Measurements from ENCODE around the gene SLC34A1.

- TF ChIP-seq, protein P1, sequence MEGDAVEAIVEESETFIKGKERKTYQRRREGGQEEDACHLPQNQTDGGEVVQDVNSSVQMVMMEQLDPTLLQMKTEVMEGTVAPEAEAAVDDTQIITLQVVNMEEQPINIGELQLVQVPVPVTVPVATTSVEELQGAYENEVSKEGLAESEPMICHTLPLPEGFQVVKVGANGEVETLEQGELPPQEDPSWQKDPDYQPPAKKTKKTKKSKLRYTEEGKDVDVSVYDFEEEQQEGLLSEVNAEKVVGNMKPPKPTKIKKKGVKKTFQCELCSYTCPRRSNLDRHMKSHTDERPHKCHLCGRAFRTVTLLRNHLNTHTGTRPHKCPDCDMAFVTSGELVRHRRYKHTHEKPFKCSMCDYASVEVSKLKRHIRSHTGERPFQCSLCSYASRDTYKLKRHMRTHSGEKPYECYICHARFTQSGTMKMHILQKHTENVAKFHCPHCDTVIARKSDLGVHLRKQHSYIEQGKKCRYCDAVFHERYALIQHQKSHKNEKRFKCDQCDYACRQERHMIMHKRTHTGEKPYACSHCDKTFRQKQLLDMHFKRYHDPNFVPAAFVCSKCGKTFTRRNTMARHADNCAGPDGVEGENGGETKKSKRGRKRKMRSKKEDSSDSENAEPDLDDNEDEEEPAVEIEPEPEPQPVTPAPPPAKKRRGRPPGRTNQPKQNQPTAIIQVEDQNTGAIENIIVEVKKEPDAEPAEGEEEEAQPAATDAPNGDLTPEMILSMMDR (conservative IDR thresholded peaks at IDR 0.05; ENCODE audit: low read length), result no peak
- no peak for TF ChIP-seq EZH2phosphoT487 (IDR thresholded peaks at IDR 0.05; ENCODE audit: borderline replicate concordance, low read depth, low read length)
Measured at GRCh38 chr5:177434437-177434836, 50.2 kb downstream of the SLC34A1 start.

Data from OCI-LY7 (cell line).